HPDE6-E6E7 (cell line): ENCODE data around the gene ZNF784.

Experiments
- DNase-seq: peaks from one replicate; pipeline ENCODE4 v3.0.0; 2011; ENCODE audit warnings: missing footprints; ENCODE audit errors: extremely low spot score

The ZNF784 gene

DNA sequence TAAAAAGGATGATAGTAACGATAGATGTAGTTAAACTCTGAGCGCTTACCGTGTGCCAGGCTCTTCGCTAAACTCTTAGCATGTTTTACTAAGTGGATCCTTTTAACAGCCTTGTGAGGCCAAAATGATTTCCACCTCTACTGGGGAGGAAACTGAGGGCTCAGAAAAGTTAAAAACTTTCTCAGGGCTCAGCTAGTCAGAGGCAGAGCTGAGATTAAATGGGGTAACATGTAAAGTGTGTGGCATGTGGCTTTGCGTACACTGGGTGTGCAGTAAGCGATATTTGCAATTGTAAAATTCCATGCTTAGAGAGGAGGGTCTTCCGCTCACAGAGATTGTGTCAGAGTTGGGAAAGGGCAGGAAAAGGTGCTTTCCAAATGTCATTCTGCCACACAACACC lies 32.2 kb upstream of the ZNF784 start:
- DNase-seq = no peak

DNA sequence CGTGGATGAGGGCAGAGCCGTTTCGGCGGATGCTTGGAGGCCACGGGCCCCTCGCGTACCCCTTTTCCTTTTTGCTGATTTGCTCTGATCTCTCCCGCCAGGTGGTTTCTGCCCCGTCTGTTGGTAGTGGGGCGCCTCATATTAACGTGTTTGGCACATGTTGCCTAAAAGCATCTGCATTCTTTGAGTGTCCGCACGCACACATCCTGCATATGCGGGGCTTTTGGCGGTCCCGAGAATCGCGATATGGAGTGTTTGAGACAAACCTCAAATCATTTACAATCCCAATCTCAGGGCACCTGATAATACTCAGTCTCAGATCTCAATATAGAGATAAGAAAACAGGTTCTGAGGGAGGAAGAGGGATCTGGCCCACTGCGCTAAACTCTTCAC lies 31.3 kb upstream of the ZNF784 start:
- DNase-seq = no peak

DNA sequence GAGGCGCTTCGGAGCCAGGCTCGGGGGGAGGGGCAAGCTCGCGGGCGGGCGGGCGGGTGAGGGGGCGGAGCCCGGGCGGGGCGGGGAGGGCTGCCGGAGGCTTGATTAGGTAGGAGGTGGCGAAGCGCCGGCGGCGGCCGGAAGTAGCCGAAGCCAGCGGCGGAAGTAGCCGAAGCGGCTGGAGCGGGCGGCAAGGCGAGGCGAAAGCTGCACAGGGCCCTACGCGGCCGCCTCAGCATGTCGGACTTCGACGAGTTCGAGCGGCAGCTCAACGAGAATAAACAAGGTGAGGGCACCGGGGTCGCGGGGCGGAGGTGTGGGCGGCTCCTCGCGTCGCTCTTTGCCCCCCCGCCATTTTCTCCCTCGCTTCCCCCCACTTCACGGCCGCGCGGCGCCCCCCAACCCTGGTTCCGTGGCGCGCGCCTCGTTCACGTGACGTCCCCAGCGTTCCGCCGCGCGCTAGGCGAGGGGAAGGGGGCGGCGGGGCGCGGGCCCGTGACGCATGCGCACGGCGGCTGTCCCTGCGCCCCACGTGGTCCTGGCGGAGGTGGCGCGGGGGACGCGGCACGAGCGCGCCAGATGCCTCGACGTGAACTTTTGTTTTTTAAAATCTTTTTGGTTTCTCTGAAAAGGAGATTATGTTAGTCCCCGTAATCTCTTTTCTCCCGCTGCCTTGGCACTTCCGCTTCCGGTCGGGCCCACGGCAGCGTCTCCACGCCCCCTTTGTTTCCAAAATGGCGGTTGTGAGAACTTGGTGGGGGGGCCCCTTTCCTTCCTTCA lies 30.7 kb upstream of the ZNF784 start, which contains the start of gene U2AF2:
Gene U2AF2 (plus strand): TSS at position 168 of the 780 bp plus-strand sequence. CDS start 70 bp downstream, at position 238.
- peak; percentile 74 for DNase-seq

DNA sequence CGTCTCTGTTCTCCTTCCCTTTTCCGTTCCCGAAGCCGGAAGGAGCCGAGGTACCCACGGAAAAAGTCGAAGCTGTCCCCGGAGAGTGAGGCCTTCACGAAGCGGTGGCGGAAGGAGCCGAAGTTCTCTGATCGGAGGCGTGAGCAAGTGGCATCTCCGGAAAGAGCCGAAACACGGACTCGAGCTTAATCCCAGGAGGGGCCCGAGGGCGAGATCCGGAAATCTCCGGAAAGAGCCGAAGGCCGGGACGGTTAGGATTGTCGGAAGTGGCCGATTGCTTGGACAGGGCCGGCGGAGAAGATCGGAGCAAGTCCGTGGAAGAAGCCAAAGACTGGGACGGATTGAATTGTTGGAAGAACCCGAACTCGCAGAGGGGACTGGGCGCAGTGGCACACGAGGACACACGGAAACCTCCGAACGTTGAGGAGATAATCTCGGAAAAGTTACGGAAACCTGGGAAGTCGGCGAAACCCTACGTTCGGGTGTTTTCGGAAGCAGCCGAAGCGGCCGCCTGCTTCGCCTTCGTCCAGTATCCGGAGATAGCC lies 30.0 kb upstream of the ZNF784 start:
- no peak for DNase-seq

DNA sequence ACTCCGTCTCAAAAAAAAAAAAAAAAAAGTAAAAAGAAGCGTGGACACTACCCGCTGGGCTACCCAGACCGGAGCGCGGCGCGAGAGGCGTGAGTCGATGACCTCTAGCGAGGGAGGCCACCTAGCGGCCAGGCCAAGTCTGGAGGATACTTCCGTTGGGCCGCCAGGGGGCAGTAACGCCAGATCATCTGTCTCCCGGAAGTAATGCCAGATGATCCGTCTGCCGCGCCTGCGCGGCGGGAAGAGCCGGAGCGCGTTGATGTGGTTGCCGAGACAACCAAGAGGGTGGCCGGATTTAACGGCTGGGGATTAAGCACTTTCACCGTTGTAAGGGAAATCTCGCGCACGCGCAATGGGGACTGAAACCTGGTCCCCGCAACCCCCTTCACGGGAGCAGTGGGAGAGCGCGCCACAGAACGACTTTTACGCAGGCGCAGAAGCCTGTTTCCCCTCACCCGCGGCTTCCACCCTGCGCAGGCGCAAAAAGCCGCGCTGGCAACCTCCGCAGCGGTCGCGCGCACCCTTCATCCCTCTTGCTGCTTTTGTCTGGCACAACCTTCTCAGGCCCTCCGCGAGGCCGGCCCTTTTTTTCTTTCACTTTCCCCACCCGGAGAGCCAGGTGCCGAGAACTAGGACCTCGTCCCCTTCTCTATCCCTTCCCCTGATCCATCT lies 29.4 kb upstream of the ZNF784 start:
- peak; percentile 94 for DNase-seq

DNA sequence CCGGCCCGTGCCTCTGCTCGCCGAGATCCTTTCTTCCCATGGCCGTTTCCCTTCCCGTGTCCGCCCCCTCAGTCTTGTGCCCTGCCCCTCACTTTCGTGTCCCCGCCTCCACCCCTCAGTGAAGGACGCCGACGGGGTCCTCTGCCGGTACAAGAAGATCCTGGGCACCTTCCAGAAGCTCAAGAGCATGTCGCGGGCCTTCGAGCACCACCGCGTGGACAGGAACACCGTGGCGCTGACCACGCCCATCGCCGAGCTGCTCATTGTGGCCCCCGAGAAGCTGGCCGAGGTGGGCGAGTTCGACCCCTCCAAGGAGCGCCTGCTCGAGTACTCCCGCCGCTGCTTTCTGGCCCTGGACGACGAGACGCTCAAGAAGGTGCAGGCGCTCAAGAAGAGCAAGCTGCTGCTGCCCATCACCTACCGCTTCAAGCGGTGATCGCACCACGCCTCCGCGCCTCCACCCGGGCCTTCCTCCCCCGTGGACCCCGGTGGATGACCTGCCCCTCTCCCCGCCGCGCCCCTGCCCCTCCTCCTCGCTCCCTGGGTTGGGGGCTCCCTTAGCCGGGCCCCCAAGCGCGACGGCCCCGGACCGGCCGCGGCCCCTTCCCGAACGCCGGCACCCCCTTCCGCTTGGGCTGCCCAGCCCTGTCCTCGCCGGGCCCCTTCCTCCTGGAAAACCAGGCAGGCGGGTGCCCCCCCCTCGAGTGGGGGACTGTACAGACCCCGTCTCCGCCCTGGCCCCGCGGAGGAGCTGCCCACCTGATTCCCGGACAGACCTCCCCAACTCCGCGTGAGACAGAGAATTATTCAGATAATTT lies 28.2 kb upstream of the ZNF784 start:
- no peak for DNase-seq

DNA sequence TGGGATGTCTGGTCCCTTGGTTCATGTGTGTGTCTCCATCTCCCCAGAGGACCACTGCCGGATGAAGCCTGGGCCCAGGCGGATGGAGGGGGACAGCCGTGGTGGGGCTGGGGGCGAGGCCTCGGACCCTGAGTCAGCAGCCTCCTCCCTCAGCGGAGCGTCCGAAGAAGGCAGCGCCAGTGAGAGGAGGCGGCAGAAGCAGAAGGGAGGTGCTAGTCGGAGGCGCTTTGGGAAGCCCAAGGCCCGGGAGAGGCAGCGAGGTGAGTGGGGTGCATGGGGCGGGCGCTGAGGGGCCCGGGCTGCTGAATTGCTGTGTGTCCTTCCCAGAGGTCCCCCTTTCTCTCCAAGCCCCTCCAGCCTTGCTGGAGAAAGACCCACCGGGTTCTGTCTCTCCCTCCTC lies 26.9 kb upstream of the ZNF784 start:
- no peak for DNase-seq

DNA sequence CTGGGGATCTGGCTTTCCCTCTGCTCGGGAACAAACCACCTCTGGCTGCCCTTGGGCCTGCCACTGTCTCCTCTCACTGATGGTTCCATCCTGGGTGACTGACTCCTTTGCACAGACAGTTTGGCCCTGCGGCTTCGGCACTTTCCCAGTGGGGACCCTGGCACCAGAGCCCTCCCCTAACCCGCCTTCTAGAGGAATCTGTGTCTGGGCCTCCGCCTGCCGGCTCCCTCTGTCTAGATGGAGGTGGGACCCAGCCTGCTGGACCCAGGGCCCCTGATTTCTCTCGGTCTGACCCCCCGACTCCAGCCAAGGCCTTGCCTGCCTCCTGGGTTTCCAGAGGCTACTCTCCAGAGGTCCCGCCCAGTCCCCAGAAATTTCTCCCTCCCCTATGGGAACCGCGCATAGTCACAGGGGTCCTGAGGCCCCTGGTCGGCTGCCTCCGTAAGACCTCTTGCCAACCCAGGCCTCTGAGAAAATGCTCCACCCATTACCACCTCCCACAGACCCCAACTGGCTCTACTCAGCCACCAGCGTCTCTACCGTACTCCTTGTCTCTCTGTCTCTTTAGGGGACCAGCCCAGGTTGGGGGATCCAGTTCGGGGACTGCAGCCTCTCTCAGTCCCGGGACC lies 26.4 kb upstream of the ZNF784 start:
- no peak for DNase-seq

DNA sequence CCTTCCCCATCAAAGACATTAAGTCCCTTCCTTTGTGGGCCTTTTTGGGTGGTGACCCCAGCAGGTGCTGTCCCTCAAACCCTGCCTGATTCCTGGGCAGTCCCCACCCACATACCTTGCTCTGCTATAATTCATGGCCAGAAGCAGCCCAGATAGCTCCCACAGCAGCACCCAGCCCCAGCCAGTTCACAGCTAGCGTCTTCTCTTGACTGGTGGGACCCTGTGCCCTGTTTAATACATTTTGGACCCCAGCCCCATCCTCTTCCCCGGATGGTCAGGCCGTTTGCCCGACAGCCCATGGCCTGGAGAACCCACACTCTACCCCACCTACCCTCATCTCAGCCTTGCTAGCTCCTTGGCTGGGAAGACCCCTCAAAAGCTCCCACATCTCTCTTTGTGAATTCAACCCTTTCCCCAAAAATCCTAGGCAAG lies 25.8 kb upstream of the ZNF784 start:
- DNase-seq = no peak

DNA sequence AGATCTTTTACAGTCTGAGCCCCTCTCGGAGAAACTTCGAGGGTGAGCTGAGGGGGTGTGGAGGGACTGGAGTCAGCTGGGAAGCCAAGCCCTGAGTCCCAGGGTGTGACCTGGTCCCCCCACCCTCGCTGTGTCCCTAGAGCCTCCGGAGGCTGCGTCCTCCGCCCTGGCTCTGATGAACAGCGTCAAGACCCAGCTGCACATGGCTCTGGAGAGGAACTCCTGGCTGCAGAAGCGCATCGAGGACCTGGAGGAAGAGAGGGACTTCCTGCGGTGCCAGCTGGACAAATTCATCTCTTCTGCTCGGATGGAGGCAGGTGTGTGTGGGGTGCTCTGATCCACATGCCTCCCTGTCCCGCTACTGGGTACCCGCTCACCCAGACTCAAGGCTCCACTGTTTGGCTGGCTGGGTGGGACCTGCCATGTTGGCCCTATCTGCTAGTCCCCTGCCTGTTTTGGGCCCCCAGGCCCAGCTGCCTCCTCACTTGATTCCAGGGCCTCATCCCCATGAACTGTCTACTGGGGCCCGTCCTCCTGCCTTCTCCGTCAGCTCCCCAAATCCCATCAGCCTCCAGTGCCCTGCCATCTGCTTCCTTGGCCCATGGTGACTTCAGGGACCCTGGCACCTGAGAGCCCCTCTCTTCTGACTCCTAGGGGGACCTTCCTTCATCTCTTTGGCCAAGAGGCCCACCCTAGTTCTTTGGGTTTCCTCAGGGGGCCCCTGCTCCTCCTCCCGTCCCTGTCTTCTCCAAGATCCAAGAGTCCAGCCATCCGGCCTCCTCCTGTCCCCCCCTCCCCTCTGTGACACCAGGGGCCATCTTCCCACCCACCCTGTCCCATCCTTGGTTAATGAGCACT lies 25.1 kb upstream of the ZNF784 start:
- no peak for DNase-seq

DNA sequence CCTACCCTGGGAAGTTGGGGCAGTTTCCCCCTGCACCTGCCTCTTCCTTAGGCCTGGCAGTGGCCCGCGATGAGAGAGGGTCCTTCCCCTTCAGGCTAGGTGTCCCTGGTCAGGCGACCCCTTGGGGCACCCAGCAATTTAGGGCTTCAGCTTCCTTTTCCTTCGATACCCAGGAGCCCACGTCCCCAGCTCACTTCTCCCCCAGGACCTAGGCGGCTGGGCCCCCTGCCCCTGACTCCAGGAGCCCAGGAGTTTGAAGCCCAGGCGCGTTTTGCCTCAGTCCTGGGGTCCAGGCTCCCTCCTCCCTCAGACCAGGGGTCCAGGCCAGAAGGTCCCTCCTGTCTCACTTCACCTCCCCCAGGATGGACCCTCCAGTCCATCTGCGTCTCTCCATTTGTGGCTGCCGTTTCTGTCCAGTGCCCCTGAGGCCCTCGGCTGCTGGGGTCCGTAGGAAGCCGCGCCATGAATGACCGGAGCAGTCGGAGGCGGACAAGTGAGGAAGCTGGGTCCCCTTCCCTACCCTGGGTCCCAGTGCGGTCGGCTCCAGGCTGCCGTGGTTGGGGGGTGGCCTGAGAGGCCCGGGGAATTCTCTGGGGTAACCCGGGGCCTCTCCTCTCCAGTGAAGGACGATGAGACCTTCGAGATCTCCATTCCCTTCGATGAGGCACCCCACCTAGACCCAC lies 24.4 kb upstream of the ZNF784 start:
- DNase-seq = no peak

DNA sequence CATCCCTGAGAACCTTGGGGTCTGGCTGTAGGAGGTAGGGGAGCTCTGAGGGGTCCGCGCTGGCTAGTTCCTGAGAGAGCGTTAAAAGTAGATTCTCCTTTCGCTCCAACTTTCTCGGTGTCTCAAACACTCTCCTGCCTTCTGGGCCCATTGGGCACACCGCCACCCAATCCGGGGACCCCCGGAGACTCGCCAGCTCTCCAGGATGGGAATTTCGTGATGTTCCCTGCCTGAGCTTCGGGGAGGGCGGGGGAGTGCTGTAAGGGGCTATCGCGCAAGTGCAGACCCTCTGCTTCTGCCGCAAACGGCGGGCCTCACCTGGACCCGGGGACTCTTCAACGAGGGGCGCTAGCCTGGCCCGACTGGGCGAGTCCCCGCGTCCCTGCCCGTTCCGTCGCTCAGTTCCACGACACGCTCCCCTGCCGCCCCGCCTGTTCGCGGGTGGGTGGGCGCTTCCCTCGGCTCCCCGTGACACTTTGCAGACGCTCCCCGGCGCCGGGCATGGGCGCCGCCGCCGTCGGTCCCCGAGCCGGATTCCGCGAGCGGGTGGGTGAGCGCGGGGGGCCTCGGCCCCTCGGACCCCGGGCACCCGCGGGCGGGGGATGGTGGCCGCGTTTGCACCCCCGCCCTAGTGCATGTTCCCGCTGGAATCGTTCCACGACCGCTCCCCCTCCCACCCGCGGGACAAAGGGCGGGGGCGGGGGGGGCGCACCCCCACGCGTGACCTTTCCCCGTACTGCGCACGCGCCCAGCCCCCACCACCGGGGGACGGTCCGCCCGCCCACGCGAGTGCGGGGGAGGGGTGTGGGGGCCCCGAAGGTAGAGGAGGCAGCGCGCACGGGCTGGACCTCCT lies 23.6 kb upstream of the ZNF784 start, which contains the start of gene CCDC106:
Gene CCDC106 (plus strand): TSS at position 481 of the 853 bp plus-strand sequence. CDS start 835 bp downstream, outside the sequence.
- peak; percentile 45 for DNase-seq

DNA sequence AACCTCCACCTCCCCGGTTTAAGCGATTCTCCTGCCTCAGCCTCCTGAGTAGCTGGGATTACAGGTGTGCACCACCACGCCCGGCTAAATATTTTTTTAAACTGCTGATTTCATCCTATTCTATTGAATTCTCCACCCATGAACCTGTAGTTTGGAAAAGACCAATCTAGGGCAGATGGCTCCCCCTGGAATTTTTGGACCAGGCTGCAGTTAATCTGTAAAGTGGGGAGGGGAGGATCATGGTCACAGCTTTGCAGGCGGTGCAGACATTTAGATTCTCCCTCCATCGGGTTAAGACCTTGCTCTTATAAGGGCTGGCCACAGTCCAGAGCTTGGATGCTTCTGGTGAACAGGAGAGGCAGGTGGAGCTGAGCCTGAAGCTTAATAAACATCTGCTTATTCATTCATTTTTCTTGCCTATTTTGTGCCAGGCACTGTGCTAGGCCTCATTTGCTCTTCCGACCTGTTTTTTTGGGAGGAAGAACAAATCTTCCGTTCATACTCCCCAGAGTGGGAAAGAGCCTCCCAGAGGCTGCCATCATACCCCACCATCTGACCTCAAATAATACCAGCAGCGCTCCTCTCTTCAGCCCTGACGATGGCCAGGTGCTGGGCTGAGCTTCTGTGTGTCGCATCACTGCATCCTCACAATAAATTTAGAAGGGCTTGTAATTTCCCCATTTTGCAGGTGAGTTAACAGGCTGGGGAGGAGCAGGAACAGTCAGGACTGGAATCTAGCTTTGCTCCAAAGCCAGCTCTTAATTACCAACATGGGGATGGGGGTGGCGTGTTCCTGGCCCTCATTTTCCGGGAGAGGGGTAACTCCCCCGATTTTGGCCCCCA lies 22.7 kb upstream of the ZNF784 start:
- no peak for DNase-seq

DNA sequence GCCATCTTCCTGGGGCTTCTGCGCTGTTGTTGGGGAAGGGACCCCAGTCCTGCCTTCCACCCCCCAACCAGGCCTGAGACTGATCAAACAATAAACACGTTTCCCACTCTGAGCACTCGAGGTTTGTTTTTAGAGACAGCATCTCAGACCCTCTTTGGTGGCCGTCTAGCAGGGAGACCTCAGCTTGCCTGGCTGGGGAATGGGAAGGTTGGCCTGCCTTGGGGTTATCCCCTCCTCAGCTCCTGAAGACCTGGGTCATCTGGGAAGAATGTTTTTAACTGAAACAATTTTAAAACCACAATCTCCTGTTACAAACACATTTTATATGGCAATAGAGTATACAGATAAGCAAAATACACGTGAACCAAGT lies 21.1 kb upstream of the ZNF784 start:
- no peak for DNase-seq

DNA sequence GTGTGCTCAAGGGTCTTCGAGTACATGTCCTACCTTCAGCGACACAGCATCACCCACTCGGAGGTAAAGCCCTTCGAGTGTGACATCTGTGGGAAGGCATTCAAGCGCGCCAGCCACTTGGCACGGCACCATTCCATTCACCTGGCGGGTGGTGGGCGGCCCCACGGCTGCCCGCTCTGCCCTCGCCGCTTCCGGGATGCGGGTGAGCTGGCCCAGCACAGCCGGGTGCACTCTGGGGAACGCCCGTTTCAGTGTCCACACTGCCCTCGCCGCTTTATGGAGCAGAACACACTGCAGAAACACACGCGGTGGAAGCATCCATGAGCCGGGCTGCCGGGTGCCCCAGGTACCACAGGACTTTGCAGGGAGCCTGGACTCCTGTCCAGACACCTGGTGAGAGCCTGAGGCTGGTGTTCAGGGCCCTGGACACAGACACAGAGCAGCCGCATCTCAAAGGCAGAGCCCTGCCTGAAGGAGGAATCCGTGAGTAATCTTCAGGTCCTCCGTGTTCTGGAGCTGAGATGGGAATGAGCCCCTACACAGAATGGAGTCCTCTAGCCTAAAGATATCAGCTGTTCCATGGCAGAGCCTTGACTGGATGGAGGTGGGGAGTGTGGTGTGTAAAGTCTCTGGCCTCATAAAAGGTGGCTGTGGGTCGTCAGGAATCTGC lies 20.6 kb upstream of the ZNF784 start:
- DNase-seq = no peak

DNA sequence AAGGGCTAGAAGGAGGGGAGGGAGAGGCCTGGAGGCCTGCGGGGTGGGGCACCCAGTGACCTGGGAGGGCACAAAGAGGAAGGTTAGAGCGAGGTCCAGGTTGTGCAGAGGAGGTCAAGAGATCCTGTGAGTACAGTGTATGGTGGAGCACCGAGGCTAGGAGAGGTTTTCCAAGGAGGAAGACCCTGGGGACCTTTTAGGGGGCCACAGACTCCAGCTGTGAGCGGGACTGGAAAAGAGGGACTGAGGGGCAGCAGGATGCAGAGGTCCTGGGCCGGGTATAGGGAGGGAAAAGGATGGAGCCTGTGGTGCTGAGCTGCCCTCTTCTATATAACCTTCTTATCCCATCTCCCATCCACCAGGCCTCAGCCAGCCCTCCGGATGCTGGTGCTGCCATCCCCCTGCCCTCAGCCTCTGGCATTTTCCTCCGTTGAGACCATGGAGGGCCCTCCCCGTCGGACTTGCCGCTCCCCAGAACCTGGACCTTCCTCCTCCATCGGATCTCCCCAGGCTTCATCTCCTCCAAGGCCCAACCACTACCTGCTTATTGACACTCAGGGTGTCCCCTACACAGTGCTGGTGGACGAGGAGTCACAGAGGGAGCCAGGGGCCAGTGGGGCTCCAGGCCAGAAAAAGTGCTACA lies 19.9 kb upstream of the ZNF784 start:
- no peak for DNase-seq

DNA sequence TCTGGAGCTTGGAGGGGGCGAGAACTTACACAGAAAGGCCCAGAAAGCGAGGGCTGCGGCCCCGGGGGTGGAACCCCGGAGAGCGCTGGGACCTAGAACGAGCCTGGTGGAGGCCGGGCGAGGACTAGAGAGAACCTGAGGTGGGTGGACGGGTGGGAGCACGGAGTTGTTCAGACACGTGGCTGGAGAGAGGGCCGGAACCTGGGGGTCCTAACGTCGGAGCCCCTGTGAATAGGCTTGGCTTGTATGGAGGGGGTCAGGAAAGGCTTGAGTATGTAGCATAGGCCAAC lies 19.5 kb upstream of the ZNF784 start:
- DNase-seq = no peak
